ENCODE results near the gene PAX3.

GRCh38 chr2:222268311-222268990 lies 30.3 kb downstream of the PAX3 start:
- TF ChIP-seq POLR2AphosphoS5 (IDR thresholded peaks at IDR 0.05; ENCODE audit: low read depth, low read length) (no peak), REST (IDR thresholded peaks at IDR 0.05; ENCODE audit: insufficient read depth in 1 of 2, low read depth in 2 of 2, low read length in 2 of 2) (no peak), TAF1 (IDR thresholded peaks at IDR 0.05; ENCODE audit: borderline replicate concordance, insufficient read depth, low read length) (no peak), FOXP2 (optimal IDR thresholded peaks at IDR 0.05; ENCODE audit: borderline replicate concordance, extremely low read depth, extremely low read length, insufficient read depth) (no peak)
